Neural crest cell (in vitro differentiated cells): ENCODE measurements around the gene AAR2. TPM values are rescaled to one million over a fixed set of nuclear protein-coding genes. Genes with fewer than 3 reads are reported as not detected.

ENCODE experiments used
- DNase-seq: peaks from one replicate; pipeline ENCODE4 v3.0.0; 2021; ENCODE audit warnings: low read depth, mixed read lengths, low spot score
- H3K27ac Mint-ChIP-seq: one replicate; pipeline ENCODE4 v1.8.0; 2021; ENCODE audit warnings: mild to moderate bottlenecking, mixed read lengths; ENCODE audit not compliant: unreplicated experiment
- H3K27me3 Mint-ChIP-seq: 2 replicates; pipeline ENCODE4 v1.8.0; 2021; ENCODE audit warnings: low read depth, mild to moderate bottlenecking, mixed read lengths
- H3K36me3 Mint-ChIP-seq: 2 replicates; pipeline ENCODE4 v1.8.0; 2021; ENCODE audit warnings: low read depth, mild to moderate bottlenecking, mixed read lengths
- H3K4me1 Mint-ChIP-seq: 2 replicates; pipeline ENCODE4 v1.8.0; 2021; ENCODE audit warnings: mixed read lengths
- H3K4me3 Mint-ChIP-seq: one replicate; pipeline ENCODE4 v1.8.0; 2021; ENCODE audit warnings: mild to moderate bottlenecking, mixed read lengths
- H3K9me3 Mint-ChIP-seq: 2 replicates; pipeline ENCODE4 v1.8.0; 2021; ENCODE audit warnings: mixed read lengths
- total RNA-seq: library from RNA; stranded (reverse); gene quantifications from 2 replicates; pipeline ENCODE4 v1.2.1, GENCODE V29; 2021
- TF ChIP-seq, protein P1 (sequence below): fragments of 200-600 bp; sonication (generic); conservative IDR thresholded peaks from 2 replicates; pipeline ENCODE4 v1.5.0; 2021; ENCODE audit warnings: antibody characterized with exemption, mild to moderate bottlenecking

The AAR2 gene
- total RNA-seq, 1 donor from 2014 or later = 33.0 TPM

DNA sequence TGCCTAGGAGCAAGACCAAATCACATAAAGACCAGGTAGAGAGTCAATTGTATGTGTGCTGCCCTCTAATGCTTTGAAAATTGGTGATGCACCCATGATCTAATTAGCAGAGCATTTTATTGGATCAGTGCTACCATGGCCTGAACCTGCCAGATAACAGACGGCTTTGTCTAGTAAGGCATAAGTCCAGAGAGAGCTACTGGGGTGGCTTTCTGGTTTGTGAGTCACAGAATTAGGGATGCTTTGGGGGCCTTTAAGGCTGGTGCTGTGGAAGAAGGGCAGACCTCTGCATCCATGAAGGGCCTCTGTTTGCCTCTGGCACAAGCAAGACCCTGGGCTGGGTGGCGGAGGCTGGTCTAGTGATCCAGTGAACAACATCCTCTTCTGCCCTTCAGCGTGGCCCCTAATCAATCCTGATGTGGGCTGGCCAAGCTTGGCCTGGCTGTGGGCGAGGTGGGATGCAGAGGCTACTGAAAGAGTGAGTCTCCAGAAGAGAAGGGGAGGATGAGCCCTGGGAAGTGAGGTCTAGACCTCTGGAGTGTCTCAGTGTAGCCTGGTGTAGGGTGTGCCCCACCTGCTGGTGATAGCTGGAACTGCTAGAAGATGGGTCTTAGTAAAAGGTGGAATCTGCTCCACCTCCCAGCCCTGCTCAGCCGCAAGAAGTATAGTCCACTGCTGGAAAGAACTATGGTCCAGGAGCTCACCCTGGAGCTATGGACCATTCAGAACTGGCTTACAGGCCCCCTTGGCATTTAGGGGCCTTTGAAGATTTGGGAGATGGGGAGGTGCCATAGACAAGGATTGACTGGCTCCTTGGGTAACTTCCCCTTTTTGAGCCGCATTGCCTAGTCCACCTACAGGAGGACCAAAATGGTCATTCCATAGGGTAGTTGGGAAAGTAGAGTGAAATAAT lies 36.7 kb upstream of the AAR2 start:
- H3K36me3 Mint-ChIP-seq = no peaks in the 10 kb centered on the region
- peaks cover 14% of the 10 kb centered on the region for H3K4me1 Mint-ChIP-seq
- H3K27ac Mint-ChIP-seq = no peak overlapping the region
- TF ChIP-seq, protein P1, sequence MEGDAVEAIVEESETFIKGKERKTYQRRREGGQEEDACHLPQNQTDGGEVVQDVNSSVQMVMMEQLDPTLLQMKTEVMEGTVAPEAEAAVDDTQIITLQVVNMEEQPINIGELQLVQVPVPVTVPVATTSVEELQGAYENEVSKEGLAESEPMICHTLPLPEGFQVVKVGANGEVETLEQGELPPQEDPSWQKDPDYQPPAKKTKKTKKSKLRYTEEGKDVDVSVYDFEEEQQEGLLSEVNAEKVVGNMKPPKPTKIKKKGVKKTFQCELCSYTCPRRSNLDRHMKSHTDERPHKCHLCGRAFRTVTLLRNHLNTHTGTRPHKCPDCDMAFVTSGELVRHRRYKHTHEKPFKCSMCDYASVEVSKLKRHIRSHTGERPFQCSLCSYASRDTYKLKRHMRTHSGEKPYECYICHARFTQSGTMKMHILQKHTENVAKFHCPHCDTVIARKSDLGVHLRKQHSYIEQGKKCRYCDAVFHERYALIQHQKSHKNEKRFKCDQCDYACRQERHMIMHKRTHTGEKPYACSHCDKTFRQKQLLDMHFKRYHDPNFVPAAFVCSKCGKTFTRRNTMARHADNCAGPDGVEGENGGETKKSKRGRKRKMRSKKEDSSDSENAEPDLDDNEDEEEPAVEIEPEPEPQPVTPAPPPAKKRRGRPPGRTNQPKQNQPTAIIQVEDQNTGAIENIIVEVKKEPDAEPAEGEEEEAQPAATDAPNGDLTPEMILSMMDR = peak; percentile 87
- H3K9me3 Mint-ChIP-seq = no peaks in the 10 kb centered on the region
- no peak overlapping the region for H3K4me3 Mint-ChIP-seq
- no peaks in the 10 kb centered on the region for H3K27me3 Mint-ChIP-seq
- DNase-seq = peak; percentile 91

DNA sequence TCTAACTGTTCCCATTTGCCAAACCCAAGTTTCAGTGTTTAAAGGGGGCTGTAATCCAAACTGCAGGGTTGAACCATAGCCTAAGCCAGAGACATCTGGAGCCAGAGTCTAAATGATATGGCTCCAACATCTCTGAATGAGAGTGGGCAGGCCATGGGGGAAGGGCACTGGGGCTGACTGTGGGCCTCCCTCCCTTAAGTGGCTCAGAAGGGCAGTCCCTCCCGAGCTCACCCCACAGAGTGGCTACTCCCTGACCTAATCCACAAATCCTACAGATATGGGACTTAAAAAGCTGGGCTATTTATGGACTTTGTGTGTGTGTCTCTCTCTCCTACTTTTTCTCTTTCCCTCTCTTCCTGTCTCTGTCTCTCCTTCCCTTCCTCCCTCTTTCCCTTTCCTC lies 35.8 kb upstream of the AAR2 start:
- Mint-ChIP-seq H3K4me3 (no peak overlapping the region), H3K9me3 (no peaks in the 10 kb centered on the region), H3K27me3 (no peaks in the 10 kb centered on the region), H3K36me3 (no peaks in the 10 kb centered on the region), H3K27ac (no peak overlapping the region), H3K4me1 (peaks cover 14% of the 10 kb centered on the region)
- no peak for DNase-seq
- TF ChIP-seq, protein P1 = no peak

DNA sequence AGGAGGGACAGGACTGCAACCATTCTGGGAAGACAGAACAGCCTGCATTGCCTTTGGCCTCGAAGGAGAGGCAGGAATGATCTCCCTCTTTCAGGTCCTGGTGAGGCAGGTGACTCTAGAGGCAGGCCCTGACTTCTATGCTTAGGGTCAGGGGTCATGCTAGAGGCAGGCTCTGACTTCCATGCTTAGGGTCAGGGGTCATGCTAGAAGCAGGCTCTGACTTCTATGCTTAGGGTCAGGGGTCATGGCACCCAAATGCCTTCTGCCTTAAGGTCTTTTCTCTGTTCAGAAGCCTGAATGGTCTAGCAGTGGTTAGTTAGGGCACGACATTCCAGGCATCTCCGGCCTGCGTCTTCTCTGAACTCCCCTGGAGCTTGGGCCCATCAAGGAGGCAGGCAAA lies 35.1 kb upstream of the AAR2 start:
- Mint-ChIP-seq H3K4me1 (peaks cover 14% of the 10 kb centered on the region), H3K9me3 (no peaks in the 10 kb centered on the region), H3K4me3 (no peak overlapping the region), H3K36me3 (no peaks in the 10 kb centered on the region), H3K27me3 (no peaks in the 10 kb centered on the region), H3K27ac (peak overlapping the region; percentile 89)
- no peak for DNase-seq
- TF ChIP-seq, protein P1 = no peak

DNA sequence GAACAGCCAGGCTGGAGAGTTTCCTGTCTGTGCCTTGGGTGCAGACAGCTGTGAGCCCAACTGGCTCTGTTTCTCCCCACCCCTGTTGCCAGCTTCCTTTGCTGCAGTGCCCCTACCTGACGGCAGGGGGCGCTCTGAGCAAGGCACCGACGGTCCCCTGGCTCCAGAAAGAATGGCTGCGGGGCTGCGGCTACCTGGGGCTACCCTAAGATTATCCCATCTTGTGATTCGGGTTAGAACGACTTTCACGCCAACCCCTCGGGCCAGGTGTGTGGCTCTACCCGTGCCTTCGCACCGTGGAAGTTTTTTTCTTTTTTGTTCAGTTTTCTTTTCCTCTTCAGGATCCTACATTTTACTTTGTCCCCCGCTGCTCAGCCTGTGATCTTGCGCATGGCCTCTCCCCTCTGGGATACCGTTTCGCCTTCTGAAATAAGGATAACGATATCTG lies 33.4 kb upstream of the AAR2 start:
- peak; percentile 82 for DNase-seq
- H3K9me3 Mint-ChIP-seq = no peaks in the 10 kb centered on the region
- no peaks in the 10 kb centered on the region for H3K27me3 Mint-ChIP-seq
- peaks cover 14% of the 10 kb centered on the region for H3K4me1 Mint-ChIP-seq
- TF ChIP-seq, protein P1 = peak; percentile 95
- H3K4me3 Mint-ChIP-seq = no peak overlapping the region
- H3K36me3 Mint-ChIP-seq = no peaks in the 10 kb centered on the region
- H3K27ac Mint-ChIP-seq = no peak overlapping the region

DNA sequence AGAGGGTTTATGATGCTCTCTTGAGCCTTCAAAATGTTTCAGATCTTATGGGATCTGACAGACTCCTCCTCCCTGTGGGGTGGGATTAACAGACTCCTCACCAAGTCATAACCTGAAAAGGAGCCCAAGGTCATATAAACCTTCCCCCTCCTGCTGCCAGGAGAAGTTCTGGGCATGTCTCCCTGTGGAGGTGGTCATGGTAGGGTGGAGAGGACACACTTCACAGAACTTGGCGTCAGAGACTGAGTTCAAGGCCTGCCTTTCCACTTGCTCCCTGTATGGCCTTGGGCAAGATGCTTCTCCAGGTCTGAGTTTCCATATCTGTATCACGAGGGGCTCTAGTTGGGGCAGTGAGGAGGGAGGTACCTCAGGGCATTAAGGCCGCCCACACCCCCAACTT lies 32.4 kb upstream of the AAR2 start:
- Mint-ChIP-seq H3K4me3 (no peak overlapping the region), H3K27me3 (no peaks in the 10 kb centered on the region), H3K9me3 (no peaks in the 10 kb centered on the region), H3K4me1 (peaks cover 14% of the 10 kb centered on the region), H3K27ac (no peak overlapping the region), H3K36me3 (no peaks in the 10 kb centered on the region)
- TF ChIP-seq, protein P1 = no peak
- DNase-seq = no peak
